ENCODE data around the gene CTNNA3. TPM values are rescaled to one million over a fixed set of nuclear protein-coding genes. Genes with fewer than 3 reads are reported as not detected.
"Not testable (repeated sequence)": the region's sequence is repeated elsewhere in the genome, so short reads cannot be mapped to it uniquely, and the experiment has no call there.

CTNNA3 gene
- total RNA-seq, result 10 to 100 TPM; 20.3 to 23.8 TPM

DNA sequence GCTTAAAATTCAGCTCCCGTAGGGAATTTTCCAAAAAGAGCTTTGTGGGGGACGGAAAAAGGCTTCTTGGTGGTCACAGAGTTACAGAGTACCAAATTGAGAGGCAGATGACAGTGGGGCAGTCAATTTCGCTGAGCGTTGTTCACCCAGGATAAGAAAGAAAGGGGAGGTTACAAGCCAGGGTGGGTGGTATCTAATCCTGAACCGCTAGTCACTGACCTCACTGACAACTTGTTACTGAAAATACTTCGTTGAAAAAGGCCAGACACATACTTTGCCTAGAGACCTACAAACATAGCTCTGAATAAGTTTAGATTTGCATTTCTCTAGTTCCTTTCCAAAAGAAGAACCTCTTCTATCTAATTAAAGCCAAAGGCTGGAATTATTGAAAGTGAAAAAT, at the start of gene CTNNA3:
TSS of gene CTNNA3 (minus strand) at position 167 of the 400 bp plus-strand sequence.
- TF ChIP-seq, protein P1, sequence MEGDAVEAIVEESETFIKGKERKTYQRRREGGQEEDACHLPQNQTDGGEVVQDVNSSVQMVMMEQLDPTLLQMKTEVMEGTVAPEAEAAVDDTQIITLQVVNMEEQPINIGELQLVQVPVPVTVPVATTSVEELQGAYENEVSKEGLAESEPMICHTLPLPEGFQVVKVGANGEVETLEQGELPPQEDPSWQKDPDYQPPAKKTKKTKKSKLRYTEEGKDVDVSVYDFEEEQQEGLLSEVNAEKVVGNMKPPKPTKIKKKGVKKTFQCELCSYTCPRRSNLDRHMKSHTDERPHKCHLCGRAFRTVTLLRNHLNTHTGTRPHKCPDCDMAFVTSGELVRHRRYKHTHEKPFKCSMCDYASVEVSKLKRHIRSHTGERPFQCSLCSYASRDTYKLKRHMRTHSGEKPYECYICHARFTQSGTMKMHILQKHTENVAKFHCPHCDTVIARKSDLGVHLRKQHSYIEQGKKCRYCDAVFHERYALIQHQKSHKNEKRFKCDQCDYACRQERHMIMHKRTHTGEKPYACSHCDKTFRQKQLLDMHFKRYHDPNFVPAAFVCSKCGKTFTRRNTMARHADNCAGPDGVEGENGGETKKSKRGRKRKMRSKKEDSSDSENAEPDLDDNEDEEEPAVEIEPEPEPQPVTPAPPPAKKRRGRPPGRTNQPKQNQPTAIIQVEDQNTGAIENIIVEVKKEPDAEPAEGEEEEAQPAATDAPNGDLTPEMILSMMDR (IDR thresholded peaks at IDR 0.05), result no peak
- no peak for DNase-seq (ENCODE audit: low spot score)
- H3K4me3 ChIP-seq, result peak within 1 kb of the TSS; percentile 39 to 42
- H3K27me3 ChIP-seq, result no peaks in the 10 kb centered on the region
- H3K9me3 ChIP-seq, result no peaks in the 10 kb centered on the region
- no peaks in the 10 kb centered on the region for H3K36me3 ChIP-seq
- peaks cover 0 to 7% of the 10 kb centered on the region in 2 donors for H3K4me1 ChIP-seq
- H3K27ac ChIP-seq, result peak within 1 kb of the TSS; percentile 69 to 85

DNA sequence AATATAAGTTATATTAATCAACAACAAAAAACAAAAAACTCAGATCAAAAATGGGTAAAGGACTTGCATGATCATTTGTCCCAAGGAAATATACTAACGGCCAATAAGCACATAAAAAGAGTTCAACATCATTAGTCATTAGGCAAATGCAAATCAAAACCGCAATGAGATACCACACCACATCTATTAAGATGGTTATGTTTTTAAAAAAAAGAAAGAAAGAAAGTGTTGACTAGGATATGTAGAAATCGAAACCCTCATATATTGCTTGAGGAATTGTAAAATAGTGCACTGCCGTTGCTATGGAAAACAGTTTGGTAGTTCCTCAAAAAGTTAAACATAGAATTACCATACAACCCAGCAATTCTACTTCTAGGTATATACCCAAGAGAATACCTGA, 39.4 kb upstream of the CTNNA3 start:
- H3K4me1 ChIP-seq, result no peaks in the 10 kb centered on the region
- H3K27me3 ChIP-seq, result no peaks in the 10 kb centered on the region
- H3K9me3 ChIP-seq, result no peaks in the 10 kb centered on the region
- H3K27ac ChIP-seq, result no peak overlapping the region
- H3K4me3 ChIP-seq, result no peak overlapping the region
- TF ChIP-seq, protein P1 (IDR thresholded peaks at IDR 0.05), result no peak
- H3K36me3 ChIP-seq, result no peaks in the 10 kb centered on the region
- DNase-seq (ENCODE audit: low spot score), result no peak

DNA sequence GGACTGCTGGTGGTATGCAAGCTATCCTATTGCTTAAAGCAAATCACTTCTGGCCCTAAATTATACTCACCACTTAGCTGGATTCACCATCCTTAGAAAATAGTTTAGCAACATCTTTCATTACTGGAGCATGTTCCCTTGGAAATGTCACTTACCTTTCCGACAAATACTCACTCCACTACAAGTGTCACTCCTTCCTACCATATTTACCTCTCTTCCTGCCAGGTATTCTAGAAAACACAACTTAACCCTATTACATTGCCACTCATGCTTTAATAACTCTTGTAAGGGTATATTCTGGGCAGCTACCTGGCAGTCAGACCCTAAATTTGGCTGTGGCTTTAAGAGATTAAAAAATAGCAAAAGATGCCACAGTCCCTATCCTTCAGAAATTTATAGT, 37.5 kb upstream of the CTNNA3 start:
- TF ChIP-seq, protein P1 (IDR thresholded peaks at IDR 0.05), result no peak
- Histone ChIP-seq H3K27me3 (no peaks in the 10 kb centered on the region), H3K27ac (no peak overlapping the region), H3K4me3 (no peak overlapping the region), H3K4me1 (no peaks in the 10 kb centered on the region), H3K9me3 (no peaks in the 10 kb centered on the region), H3K36me3 (no peaks in the 10 kb centered on the region)
- DNase-seq (ENCODE audit: low spot score), result no peak

DNA sequence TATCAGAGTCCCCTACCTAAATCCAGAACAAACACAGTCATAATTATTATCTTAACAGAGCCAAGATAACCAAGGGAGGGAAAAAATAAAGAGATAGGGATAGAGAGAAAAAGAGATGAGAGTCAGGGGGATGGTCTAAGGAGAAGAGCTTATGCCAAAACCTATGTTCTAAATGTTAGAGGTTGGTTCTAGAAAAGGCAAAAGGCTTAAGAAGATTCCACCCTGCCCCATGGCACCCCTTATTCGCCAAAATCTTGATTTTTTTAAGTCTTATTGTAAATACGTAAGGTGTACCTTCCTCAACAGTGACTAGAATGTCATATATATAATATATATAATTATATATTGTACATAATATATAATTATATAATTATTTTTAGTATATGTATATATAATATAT, 29.6 kb upstream of the CTNNA3 start:
- TF ChIP-seq, protein P1 (IDR thresholded peaks at IDR 0.05), result no peak
- H3K4me1 ChIP-seq, result no peaks in the 10 kb centered on the region
- no peak overlapping the region for H3K27ac ChIP-seq
- no peaks in the 10 kb centered on the region for H3K36me3 ChIP-seq
- H3K27me3 ChIP-seq, result no peaks in the 10 kb centered on the region
- no peaks in the 10 kb centered on the region for H3K9me3 ChIP-seq
- no peak overlapping the region for H3K4me3 ChIP-seq
- DNase-seq (ENCODE audit: low spot score), result no peak

DNA sequence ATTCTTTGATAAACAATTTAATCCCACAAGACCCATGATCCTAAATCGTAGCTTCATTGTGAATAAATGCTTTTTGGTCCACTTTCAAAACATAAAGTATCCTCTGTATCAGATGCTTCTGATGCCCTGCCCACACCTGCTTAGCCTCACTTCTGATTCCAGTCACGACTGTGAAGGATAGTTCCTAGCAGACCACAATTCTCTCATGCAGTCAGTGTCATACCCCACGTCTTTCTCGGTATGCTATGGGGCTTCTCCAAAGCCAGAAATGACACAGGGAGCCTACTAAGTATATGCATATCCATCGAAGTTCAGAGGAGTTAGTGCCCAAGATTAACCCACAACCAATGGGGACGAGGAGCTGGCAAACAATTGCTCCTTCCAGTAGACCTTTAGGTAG, 27.6 kb upstream of the CTNNA3 start:
- no peak for DNase-seq (ENCODE audit: low spot score)
- no peak overlapping the region for H3K27ac ChIP-seq
- TF ChIP-seq, protein P1 (IDR thresholded peaks at IDR 0.05), result no peak
- H3K9me3 ChIP-seq, result no peaks in the 10 kb centered on the region
- no peaks in the 10 kb centered on the region for H3K4me1 ChIP-seq
- no peak overlapping the region for H3K4me3 ChIP-seq
- H3K27me3 ChIP-seq, result no peaks in the 10 kb centered on the region
- H3K36me3 ChIP-seq, result no peaks in the 10 kb centered on the region

DNA sequence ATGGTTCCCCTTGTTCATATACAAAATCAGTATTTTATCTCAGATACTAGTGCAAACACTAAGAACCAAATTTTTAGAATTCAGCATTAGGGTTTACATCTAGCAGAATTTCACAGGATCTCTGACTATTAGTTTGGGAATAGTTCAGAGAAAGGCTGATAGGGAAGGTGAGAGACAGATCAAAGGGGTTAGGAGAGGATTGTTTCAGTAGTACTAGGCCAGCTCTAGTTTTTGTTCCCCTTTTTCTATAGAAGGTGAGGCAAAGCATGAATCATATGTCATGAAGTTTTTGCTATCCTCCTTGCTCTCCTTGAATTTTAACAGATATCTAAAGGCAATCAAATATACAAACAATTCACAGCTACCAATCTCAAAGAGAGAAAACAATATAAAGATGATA, 26.1 kb upstream of the CTNNA3 start:
- no peak overlapping the region for H3K27ac ChIP-seq
- no peaks in the 10 kb centered on the region for H3K36me3 ChIP-seq
- no peaks in the 10 kb centered on the region for H3K27me3 ChIP-seq
- H3K4me3 ChIP-seq, result no peak overlapping the region
- H3K9me3 ChIP-seq, result no peaks in the 10 kb centered on the region
- TF ChIP-seq, protein P1 (IDR thresholded peaks at IDR 0.05), result no peak
- no peak for DNase-seq (ENCODE audit: low spot score)
- no peaks in the 10 kb centered on the region for H3K4me1 ChIP-seq

DNA sequence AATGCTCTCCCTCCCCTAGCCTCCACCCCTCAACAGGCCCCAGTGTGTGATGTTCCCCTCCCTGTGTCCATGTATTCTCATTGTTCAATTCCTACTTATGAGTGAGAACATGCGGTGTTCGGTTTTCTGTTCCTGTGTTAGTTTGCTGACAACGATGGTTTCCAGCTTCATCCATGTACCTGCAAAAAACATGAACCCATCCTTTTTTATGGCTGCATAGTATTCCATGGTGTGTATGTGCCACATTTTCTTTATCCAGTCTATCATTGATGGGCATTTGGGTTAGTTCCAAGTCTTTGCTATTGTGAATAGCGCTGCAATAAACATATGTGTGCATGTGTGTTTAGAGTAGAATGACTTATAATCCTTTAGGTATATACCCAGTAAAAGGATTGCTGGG, 20.5 kb upstream of the CTNNA3 start:
- not testable (repeated sequence) for H3K9me3 ChIP-seq; DNase-seq (ENCODE audit: low spot score); H3K36me3 ChIP-seq; H3K4me1 ChIP-seq; H3K27ac ChIP-seq; H3K27me3 ChIP-seq; H3K4me3 ChIP-seq

Measured in right atrium auricular region (tissue), 2 donors.